SK-N-MC (cell line): ENCODE measurements around the gene FLNB.

ENCODE experiments used
- DNase-seq: peaks from one replicate; pipeline ENCODE4 v3.0.0-alpha.2; 2011; ENCODE audit warnings: low read depth, low spot score
- H3K27ac ChIP-seq: fragments of 200-600 bp; sonication (generic); 2 replicates; pipeline ENCODE4 v1.5.1; 2016; ENCODE audit warnings: mixed run types
- H3K36me3 ChIP-seq: fragments of 200-600 bp; sonication (generic); 2 replicates; pipeline ENCODE4 v1.6.1; 2017; ENCODE audit warnings: antibody characterized with exemption, low read length, mixed read lengths; ENCODE audit not compliant: insufficient read depth
- H3K4me3 ChIP-seq: fragments of 200-600 bp; sonication (generic); 2 replicates; pipeline ENCODE4 v1.5.1; 2016
- H3K9ac ChIP-seq: fragments of 200-600 bp; sonication (generic); 2 replicates; pipeline ENCODE4 v1.8.0; 2017; ENCODE audit warnings: mixed run types, mixed read lengths; ENCODE audit not compliant: insufficient read length
- H3K9me3 ChIP-seq: fragments of 200-600 bp; sonication (generic); 2 replicates; pipeline ENCODE4 v1.6.1; 2017; ENCODE audit warnings: low read depth, mild to moderate bottlenecking, antibody characterized with exemption, low read length, moderate library complexity, mixed read lengths
- EZH2 ChIP-seq: fragments of 200-600 bp; sonication (generic); IDR thresholded peaks from one replicate; pipeline ENCODE4 v1.6.1; 2017; ENCODE audit warnings: antibody characterized with exemption
- FOXP2 ChIP-seq: optimal IDR thresholded peaks from 2 replicates; pipeline ENCODE3; 2011; ENCODE audit warnings: mild to moderate bottlenecking, moderate library complexity; ENCODE audit not compliant: insufficient read depth; ENCODE audit errors: extremely low read length, control extremely low read depth
- POLR2AphosphoS5 ChIP-seq: IDR thresholded peaks from 2 replicates; pipeline ENCODE4 v1.6.1; 2012; ENCODE audit warnings: mild to moderate bottlenecking, low read depth, low read length, borderline replicate concordance

The FLNB gene

GRCh38 chr3:57963811-57964346 lies 44.3 kb upstream of the FLNB start:
- no peak overlapping the region for H3K4me3 ChIP-seq
- no peaks in the 10 kb centered on the region for H3K36me3 ChIP-seq
- no peak overlapping the region for H3K9ac ChIP-seq
- H3K9me3 ChIP-seq = no peaks in the 10 kb centered on the region
- TF ChIP-seq FOXP2 (no peak), POLR2AphosphoS5 (no peak), EZH2 (no peak)
- no peak overlapping the region for H3K27ac ChIP-seq
- DNase-seq = no peak

DNA sequence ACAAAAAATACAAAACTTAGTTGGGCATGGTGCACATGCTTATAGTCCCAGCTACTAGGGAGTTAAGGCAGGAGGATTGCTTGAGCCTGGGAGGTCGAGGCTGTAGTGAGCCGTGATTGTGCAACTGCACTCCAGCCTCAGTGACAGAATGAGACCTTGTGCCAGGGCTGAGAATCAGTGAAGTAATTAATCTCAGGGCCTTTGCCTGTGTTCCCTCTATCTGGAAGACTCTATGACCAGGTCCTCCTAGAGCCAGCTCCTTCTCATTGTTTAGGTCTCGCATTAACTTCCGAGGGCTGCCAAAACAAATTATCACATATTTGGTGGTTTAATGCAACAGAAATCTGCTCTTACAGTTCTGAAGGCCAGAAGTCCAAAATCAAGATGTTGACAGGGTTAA lies 41.4 kb upstream of the FLNB start:
- TF ChIP-seq FOXP2 = no peak
- TF ChIP-seq EZH2 = no peak
- no peak for TF ChIP-seq POLR2AphosphoS5
- Histone ChIP-seq H3K9ac (no peak overlapping the region), H3K4me3 (no peak overlapping the region), H3K27ac (no peak overlapping the region), H3K9me3 (no peaks in the 10 kb centered on the region), H3K36me3 (no peaks in the 10 kb centered on the region)
- no peak for DNase-seq

DNA sequence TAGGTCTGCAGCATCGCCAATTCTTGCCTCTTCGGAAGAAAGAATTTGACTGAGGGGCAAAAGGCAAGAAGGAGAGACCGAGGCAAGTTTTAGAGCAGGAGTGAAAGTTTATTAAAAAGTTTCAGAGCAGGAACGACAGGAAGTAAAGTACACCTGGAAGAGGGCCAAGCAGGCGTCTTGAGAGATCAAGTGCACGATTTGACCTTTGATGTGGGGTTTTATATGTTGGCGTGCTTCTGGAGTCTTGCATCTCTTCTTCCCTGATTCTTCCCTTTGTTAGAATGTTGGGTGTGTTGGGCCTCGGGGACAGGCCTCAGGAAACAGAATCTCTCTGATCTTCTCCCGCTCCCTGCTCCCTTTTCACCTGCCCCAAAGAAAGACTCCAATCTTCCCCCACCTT lies 40.6 kb upstream of the FLNB start:
- Histone ChIP-seq H3K9me3 (no peaks in the 10 kb centered on the region), H3K9ac (no peak overlapping the region), H3K36me3 (no peaks in the 10 kb centered on the region), H3K4me3 (no peak overlapping the region), H3K27ac (no peak overlapping the region)
- TF ChIP-seq EZH2 (no peak), FOXP2 (no peak), POLR2AphosphoS5 (no peak)
- no peak for DNase-seq

GRCh38 chr3:57968501-57968900 lies 39.7 kb upstream of the FLNB start:
- Histone ChIP-seq H3K4me3 (no peak overlapping the region), H3K9me3 (no peaks in the 10 kb centered on the region), H3K9ac (no peak overlapping the region), H3K27ac (no peak overlapping the region), H3K36me3 (no peaks in the 10 kb centered on the region)
- DNase-seq = no peak
- TF ChIP-seq POLR2AphosphoS5 (no peak), EZH2 (no peak), FOXP2 (no peak)

DNA sequence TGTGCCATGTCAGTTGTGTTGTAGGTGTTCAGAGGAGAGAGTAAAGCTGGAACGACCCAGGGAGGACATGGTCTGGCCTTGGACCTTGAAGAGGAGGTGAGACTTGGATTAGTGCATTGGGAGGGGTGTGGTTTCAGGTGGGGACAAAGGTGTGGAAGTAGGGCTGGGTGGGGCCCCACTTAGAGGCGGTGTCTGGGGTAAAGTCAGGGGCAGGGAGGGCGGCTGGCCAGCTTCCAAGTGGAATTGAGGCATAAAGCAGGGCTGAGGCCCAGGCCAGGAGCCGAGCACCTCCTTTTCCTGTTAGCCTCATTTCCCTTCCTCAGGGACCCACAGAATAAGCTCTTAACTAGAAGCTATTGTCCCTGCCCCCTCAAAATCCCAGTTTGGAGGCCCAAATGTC lies 36.2 kb upstream of the FLNB start:
- H3K27ac ChIP-seq = no peak overlapping the region
- no peak for DNase-seq

GRCh38 chr3:57972531-57973111 lies 35.6 kb upstream of the FLNB start:
- DNase-seq = no peak
- TF ChIP-seq EZH2 = no peak
- no peak for TF ChIP-seq POLR2AphosphoS5
- no peak for TF ChIP-seq FOXP2
- no peak overlapping the region for H3K9ac ChIP-seq
- H3K27ac ChIP-seq = no peak overlapping the region
- H3K4me3 ChIP-seq = no peak overlapping the region
- H3K36me3 ChIP-seq = no peaks in the 10 kb centered on the region
- H3K9me3 ChIP-seq = no peaks in the 10 kb centered on the region

More for the DNA sequence above, 36.2 kb upstream of the FLNB start:
- TF ChIP-seq POLR2AphosphoS5 = no peak
- no peak for TF ChIP-seq EZH2
- no peak for TF ChIP-seq FOXP2
- Histone ChIP-seq H3K9me3 (no peaks in the 10 kb centered on the region), H3K36me3 (no peaks in the 10 kb centered on the region), H3K4me3 (no peak overlapping the region), H3K9ac (no peak overlapping the region)

DNA sequence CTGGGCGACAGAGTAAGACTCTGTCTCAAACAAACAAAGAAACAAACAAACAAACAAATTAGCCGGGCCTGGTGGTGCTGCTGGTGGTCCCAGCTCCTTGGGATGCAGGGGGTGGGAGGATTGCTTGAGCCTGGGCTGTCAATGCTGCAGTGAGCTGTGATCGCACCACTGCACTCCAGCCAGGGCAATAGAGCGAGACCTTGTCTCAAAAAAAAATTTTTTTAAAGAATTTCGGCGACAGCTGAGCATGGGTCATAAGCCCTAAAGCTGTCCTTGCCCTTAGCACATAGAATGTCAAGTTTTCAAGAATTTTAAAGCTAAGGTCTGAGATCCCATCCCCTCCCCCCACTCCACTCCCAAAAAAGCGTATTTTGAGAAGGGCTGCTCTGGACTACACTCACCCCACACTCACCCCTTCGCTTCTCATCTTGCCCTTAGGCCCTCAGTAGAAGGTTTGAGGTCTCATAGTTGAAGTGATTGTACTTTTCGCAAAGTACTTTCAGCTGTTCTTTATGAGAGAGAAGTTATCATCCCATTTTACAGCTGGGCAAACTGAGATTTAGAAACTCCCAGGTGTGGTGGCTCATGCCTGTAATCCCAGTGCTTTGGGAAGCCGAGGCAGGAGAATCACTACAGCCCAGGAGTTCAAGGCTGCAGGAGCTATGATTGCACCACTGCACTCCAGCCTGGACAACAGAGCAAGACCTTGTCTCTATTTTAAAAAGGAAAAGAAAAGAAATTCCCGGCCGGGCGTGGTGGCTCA lies 34.3 kb upstream of the FLNB start:
- H3K27ac ChIP-seq = no peak overlapping the region
- no peak overlapping the region for H3K4me3 ChIP-seq

DNA sequence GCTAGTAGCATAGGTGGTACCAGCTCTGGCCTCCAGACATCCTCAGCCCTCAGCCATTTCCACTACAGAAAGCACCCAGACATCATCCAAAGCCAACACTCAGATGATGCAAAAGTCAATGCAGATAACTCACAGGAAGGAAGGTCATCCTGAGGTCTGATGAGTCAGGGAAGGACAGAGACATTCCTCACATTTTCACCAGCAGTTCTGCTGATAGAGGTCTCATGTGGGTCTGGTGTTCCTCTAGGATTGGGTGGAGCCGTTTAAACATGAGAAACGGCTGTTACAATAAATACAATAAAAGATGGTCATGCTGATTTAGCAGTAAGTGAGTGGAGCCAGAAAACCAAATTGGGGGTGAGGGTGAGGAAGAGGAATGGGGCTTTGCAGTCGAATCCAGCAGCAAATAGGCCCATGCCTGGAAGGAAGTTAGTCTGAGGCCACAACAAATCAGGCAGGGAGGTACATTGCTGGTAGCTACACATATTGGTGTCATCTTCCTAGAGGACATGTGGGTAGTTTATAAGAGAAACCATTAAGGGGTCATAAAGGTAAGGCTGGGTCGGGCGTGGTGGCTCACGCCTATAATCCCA lies 33.3 kb upstream of the FLNB start:
- Histone ChIP-seq H3K4me3 (no peak overlapping the region), H3K9ac (no peak overlapping the region), H3K27ac (no peak overlapping the region), H3K9me3 (no peaks in the 10 kb centered on the region), H3K36me3 (no peaks in the 10 kb centered on the region)
- TF ChIP-seq FOXP2 (no peak), EZH2 (no peak), POLR2AphosphoS5 (no peak)
- no peak for DNase-seq

More for the DNA sequence above, 34.3 kb upstream of the FLNB start:
- Histone ChIP-seq H3K9ac (no peak overlapping the region), H3K36me3 (no peaks in the 10 kb centered on the region), H3K9me3 (no peaks in the 10 kb centered on the region)
- no peak for DNase-seq
- TF ChIP-seq FOXP2 (no peak), POLR2AphosphoS5 (no peak), EZH2 (no peak)
